Smooth muscle cell of the pulmonary artery (primary cell): ENCODE measurements around the gene ZNF765. TPM values are rescaled to one million over a fixed set of nuclear protein-coding genes. Genes with fewer than 3 reads are reported as not detected.

Experiments used
- total RNA-seq: library from RNA; depleted of rRNA; stranded (reverse); fragments of >200 nt; gene quantifications from 2 replicates; pipeline ENCODE4 v1.2.3, GENCODE V29; 2014

The ZNF765 gene
- total RNA-seq = 13.0 and 13.2 TPM in 2 replicates

DNA sequence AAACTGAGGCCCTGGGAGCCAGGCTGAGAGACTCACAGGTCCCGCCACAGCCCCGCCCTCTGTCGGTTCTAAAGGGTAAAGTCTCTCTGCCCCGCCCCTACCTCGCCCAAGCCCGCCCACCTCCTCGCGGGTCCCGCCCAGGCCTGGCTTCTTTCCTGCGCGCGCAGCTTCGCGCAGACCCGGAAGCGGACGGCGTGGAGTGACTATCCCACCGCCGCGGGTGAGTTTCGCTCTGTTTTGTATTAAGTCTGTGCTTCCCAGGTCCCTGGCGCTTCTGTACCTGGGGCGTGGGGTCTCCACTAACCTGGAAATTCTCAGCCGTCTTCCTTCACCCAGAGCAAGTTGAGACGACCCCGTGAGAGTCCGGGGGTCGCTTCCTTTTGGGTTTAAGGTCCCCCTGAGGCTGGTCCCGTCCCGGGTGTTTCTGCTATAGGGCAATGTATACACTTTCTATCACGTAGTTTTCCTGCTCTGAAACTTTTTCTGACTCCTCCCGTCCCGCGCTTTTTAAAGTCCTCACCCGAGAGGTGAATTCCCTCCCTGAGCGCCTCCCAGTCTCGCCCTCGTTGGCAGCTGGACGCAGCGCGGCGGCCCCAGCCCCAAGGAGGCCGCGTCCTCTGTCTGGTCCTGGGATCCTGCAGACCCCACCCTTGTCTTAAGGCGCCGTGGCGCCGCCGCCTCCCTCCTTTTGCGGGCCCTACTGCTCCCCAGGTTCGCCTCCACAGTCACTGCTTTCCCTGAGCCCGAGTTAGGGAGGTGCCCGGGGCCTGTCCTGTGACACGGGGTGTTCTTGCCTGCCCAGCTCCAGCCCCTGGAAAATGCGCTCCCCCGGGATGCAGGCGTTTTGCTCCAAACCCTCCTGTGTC, at the start of gene ZNF765:
ZNF765 (plus strand) TSS at position 176 of the 866 bp plus-strand sequence. CDS start 2,867 bp downstream, outside the sequence.

GRCh38 chr19:53365134-53365898, 29.6 kb upstream of the ZNF765 start, which contains the start of gene ZNF525:
Gene ZNF525, plus strand, starts transcription at chr19:53365705. Its CDS starts 6,577 bp downstream, at chr19:53372282.

DNA sequence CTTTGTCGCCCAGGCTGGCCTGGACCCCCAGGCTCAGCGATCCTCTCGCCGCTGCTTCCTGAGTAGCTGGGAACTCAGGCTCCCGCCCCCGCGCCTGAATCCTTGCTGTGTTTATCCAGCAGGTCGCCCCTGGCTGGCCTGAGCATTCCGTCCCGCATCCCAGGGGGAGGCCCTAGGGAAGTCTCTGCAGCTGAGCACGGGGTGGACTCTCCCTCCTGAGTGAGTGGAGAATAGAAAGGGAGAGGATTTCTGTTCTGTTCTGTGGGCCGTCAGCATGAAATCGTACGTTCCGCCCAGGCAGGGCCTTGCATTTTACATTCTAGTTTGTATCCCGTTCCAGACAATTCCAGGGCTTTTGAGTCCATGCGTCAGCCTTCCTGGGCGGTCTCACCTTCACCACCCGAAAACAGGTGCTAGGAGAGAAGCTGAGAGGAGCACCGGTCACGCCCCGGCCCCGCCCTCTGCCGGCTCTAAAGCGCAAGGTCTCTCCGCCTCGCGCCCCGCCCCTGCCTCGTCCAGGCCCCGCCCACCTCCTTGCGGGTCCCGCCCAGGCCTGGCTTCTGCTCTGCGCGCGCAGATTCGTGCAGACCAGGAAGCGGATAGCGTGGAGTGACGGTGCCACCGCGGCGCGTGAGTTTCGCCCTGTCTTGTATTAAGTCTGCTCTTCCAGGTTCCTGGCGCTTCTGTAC, 36.6 kb downstream of the ZNF765 start, which contains the start of gene ZNF761:
ZNF761 (plus strand) TSS at position 586 of the 689 bp plus-strand sequence. CDS start 15,285 bp downstream, outside the sequence.

DNA sequence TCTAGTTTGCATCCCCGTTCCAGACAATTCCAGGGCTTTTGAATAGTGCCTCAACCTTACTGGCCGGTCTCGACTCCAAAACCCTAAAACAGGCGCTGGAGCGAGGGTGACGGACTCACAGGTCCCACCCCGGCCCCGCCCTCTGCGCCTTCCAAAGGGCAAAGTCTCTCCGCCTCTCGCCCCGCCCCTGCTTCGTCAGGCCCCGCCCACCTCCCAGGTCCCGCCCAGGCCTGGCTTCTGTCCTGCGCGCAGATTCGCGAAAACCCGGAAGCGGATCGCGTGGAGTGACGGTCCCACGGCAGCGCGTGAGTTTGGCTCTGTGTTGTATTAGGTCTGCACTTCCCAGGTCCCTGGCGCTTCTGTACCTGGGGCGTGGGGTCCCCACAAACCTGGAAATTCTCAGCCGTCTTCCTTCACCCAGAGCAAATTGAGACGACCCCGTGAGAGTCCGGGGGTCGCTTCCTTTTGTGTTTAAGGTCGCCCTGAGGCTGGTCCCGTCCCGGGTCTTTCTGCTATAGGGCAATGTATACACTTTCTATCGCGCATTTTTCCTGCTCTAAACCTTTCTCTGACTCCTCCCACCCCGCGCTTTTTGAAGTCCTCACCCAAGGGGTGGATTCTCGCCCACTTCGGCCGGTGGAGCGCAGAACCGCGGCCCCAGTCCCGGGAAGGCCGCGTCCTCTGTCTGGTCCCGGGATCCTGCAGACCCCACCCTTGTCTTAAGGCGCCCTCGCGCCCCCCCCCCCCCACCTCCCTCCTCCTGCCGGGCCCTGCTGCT, 72.7 kb downstream of the ZNF765 start, which contains the start of gene ZNF813:
ZNF813 (plus strand) TSS at position 249 of the 778 bp plus-strand sequence. CDS start 16,090 bp downstream, outside the sequence.

Other genes with a start within 250 kb of the ZNF765 start
- gene ZNF347, start 236.1 kb upstream of the ZNF765 start, total RNA-seq = 6.8 and 8.2 TPM in 2 replicates
- gene ZNF665, start 201.8 kb upstream of the ZNF765 start, total RNA-seq = 3.3 and 5.7 TPM in 2 replicates
- gene ZNF677, start 140.3 kb upstream of the ZNF765 start, total RNA-seq = 14.7 and 14.8 TPM in 2 replicates
- gene VN1R2, start 136.9 kb upstream of the ZNF765 start, total RNA-seq = not detected in 2 replicates
- gene VN1R4, start 127.4 kb upstream of the ZNF765 start, total RNA-seq = not detected in 2 replicates
- 7.3 and 7.8 TPM in 2 replicates for gene ZNF845, start 61.4 kb upstream of the ZNF765 start, total RNA-seq
- gene ZNF525, start 29.4 kb upstream of the ZNF765 start, total RNA-seq = 6.0 and 9.1 TPM in 2 replicates
- 10.0 and 12.1 TPM in 2 replicates for gene ZNF761, start 36.8 kb downstream of the ZNF765 start, total RNA-seq
- 2.7 and 3.6 TPM in 2 replicates for gene ZNF813, start 72.6 kb downstream of the ZNF765 start, total RNA-seq
- gene ZNF331, start 143.0 kb downstream of the ZNF765 start, total RNA-seq = 11.6 and 12.6 TPM in 2 replicates
- not detected in 2 replicates for gene DPRX, start 236.8 kb downstream of the ZNF765 start, total RNA-seq